GM12878 (cell line): ENCODE data around the gene DRD3. TPM values are rescaled to one million over a fixed set of nuclear protein-coding genes. Genes with fewer than 3 reads are reported as not detected.

Experiments
- ATAC-seq: fragments of 200-7000 bp; cut with Tn5 transposase; 3 replicates; pipeline ENCODE4 v1.9.1; 2020; ENCODE audit warnings: mild to moderate bottlenecking, moderate library complexity
- BruUV-seq: library from RNA; stranded (reverse); fragments of 400-500 nt; replicated peaks from 2 replicates; lab custom pipeline; 2021; lab: Mats Ljungman, UMichigan
- CTCF ChIA-PET: fragments of 300-600 bp; sonication (Branson Sonifier 250); formaldehyde crosslinking; extraction: SDS; loops from one replicate; lab custom pipeline; 2021; ENCODE audit warnings: inconsistent platforms; lab: Yijun Ruan, JAX
- POLR2A ChIA-PET: fragments of 350-600 bp; formaldehyde crosslinking; extraction: SDS; loops from one replicate; lab custom pipeline; 2021; ENCODE audit warnings: inconsistent platforms; lab: Charles Lee
- RAD21 ChIA-PET: fragments of 300-600 bp; sonication (Branson Sonifier 250); formaldehyde crosslinking; loops from one replicate; lab custom pipeline; 2023; ENCODE audit warnings: antibody characterized with exemption; ENCODE audit not compliant: unreplicated experiment; lab: Charles Lee
- SMC1A ChIA-PET: fragments of 300-600 bp; sonication (Branson Sonifier 250); formaldehyde crosslinking; loops from one replicate; lab custom pipeline; 2023; ENCODE audit not compliant: unreplicated experiment, uncharacterized antibody; lab: Charles Lee
- DNase-seq: peaks from one replicate; pipeline ENCODE4 v3.0.0-alpha.2; 2011; ENCODE audit warnings: low read depth, low spot score
- FAIRE-seq: peaks from 3 replicates; lab custom pipeline; 2011; peaks lifted over from hg19 to GRCh38; lab: Jason Lieb, UNC
- H2AFZ ChIP-seq: 2 replicates; pipeline ENCODE4 v1.6.0; 2011; ENCODE audit warnings: low read depth, low read length, control low read depth; ENCODE audit not compliant: control insufficient read depth
- H3K27ac ChIP-seq: 2 replicates; pipeline ENCODE4 v1.5.1; 2011; ENCODE audit warnings: control low read depth; ENCODE audit not compliant: control insufficient read depth, insufficient read depth
- H3K27me3 ChIP-seq, 2 experiments: replicated peaks in 1 of 2; 2 replicates each; pipeline versions ENCODE4 v1.6.0 to v1.6.1; 2011; ENCODE audit warnings: low read length in 1 of 2; ENCODE audit not compliant: control insufficient read depth in 2 of 2, insufficient read depth in 2 of 2
- H3K36me3 ChIP-seq, 2 experiments: 2 replicates each; pipeline ENCODE4 v1.5.1; 2011; ENCODE audit warnings: low read length in 1 of 2; ENCODE audit not compliant: control insufficient read depth in 2 of 2, insufficient read depth in 2 of 2
- H3K4me1 ChIP-seq: 2 replicates; pipeline ENCODE4 v1.6.1; 2011; ENCODE audit warnings: mild to moderate bottlenecking, low read length, moderate library complexity, mixed read lengths; ENCODE audit not compliant: control insufficient read depth, insufficient read depth
- H3K4me2 ChIP-seq: 2 replicates; pipeline ENCODE4 v1.6.0; 2011; ENCODE audit warnings: control low read depth; ENCODE audit not compliant: control insufficient read depth, insufficient read depth
- H3K4me3 ChIP-seq: fragments of 200-600 bp; sonication (generic); 2 replicates; pipeline ENCODE4 v1.5.1; 2016
- H3K79me2 ChIP-seq: 2 replicates; pipeline ENCODE4 v1.6.0; 2011; ENCODE audit warnings: low read length; ENCODE audit not compliant: control insufficient read depth, insufficient read depth
- H3K9ac ChIP-seq: 2 replicates; pipeline ENCODE4 v1.8.0; 2011; ENCODE audit warnings: low read length, control low read depth, mixed read lengths; ENCODE audit not compliant: control insufficient read depth, insufficient read depth
- H3K9me3 ChIP-seq: replicated peaks from 3 replicates; pipeline ENCODE4 v1.5.1; 2011; ENCODE audit warnings: mild to moderate bottlenecking, low read length; ENCODE audit not compliant: control insufficient read depth, insufficient read depth
- H4K20me1 ChIP-seq: 2 replicates; pipeline ENCODE4 v1.6.0; 2011; ENCODE audit not compliant: control insufficient read depth, insufficient read depth
- FOXK2 ChIP-seq: fragments of 450-650 bp; IDR thresholded peaks from 2 replicates; pipeline ENCODE4 v1.6.1; 2017; ENCODE audit warnings: mild to moderate bottlenecking, moderate library complexity
- HSF1 ChIP-seq: fragments of 150-350 bp; IDR thresholded peaks from 2 replicates; pipeline ENCODE4 v1.6.1; 2014; ENCODE audit warnings: mild to moderate bottlenecking, low read depth, low read length
- SPI1 ChIP-seq: IDR thresholded peaks from 2 replicates; pipeline ENCODE4 v1.6.1; 2011; ENCODE audit warnings: low read depth, mild to moderate bottlenecking, low read length, moderate library complexity, borderline replicate concordance; ENCODE audit not compliant: insufficient read depth
- TCF12 ChIP-seq: IDR thresholded peaks from 2 replicates; pipeline ENCODE4 v1.6.1; 2011; ENCODE audit warnings: low read depth, mild to moderate bottlenecking, low read length
- ZBED1 ChIP-seq: IDR thresholded peaks from 2 replicates; pipeline ENCODE4 v1.6.1; 2016; ENCODE audit warnings: borderline replicate concordance
- WGBS: methylation state at CpG from one replicate; pipeline ENCODE4 v1.1.6; 2016; ENCODE audit warnings: low lambda C conversion rate; ENCODE audit not compliant: insufficient replicate concordance, insufficient coverage; ENCODE audit errors: missing lambda C conversion rate; 5-methylcytosine and 5-hydroxymethylcytosine counted together
- in situ Hi-C: fragments of 300-500 bp; cut with MboI; formaldehyde crosslinking; loops from 9 replicates; pipeline ENCODE4 v1.14.3; 2018; ENCODE audit warnings: mixed read lengths
- intact Hi-C: fragments of 100-400 bp; cut with micrococcal nuclease; formaldehyde crosslinking; loops from one replicate; pipeline ENCODE4 v1.14.2; 2022; ENCODE audit not compliant: unreplicated experiment
- polyA plus RNA-seq, 11 experiments: library from polyadenylated mRNA; depleted of rRNA in 4 of 11; unstranded in 6 of 11; stranded (reverse) in 5 of 11; fragments of >200 nt; fragmentation: Nextera tagmentation in 4 of 11; fragmentation: Illumina TruSeq in 1 of 11; extraction: Ambion mirVana in 4 of 11; extraction: Trizol in 1 of 11; gene quantifications; 1 replicate in 1 of 11; 2 replicates in 10 of 11; pipeline versions ENCODE4 v1.2.1 to v1.2.3, GENCODE V29; 2011 to 2016; ENCODE audit warnings: inconsistent platforms in 2 of 11, missing spikeins in 2 of 11, low read depth in 1 of 11
- total RNA-seq, 4 experiments: library from RNA; depleted of rRNA in 3 of 4; stranded (reverse); fragments of >200 nt in 3 of 4; fragmentation: Illumina TruSeq in 1 of 4; extraction: Trizol in 1 of 4; gene quantifications; 2 replicates each; pipeline versions ENCODE4 v1.2.1 to v1.2.3, GENCODE V29; 2013 to 2021

The DRD3 gene
- total and polyA plus RNA-seq, 10 of the 15 experiments (the other 5 are each of a cell fraction or from before 2014, with no cell fraction given), result not detected

- Histone ChIP-seq H3K79me2 (no peaks in the 10 kb centered on the region), H3K9ac (no peak overlapping the region), H2AFZ (no peak overlapping the region), H3K27me3 (no peaks in the 10 kb centered on the region), H3K4me3 (no peak overlapping the region), H3K9me3 (no peaks in the 10 kb centered on the region), H3K27ac (no peak overlapping the region), H3K36me3 (peaks cover 0 to 1% of the 10 kb centered on the region in 2 experiments; a peak in 2 of 4 replicates), H3K4me2 (no peak overlapping the region), H4K20me1 (no peaks in the 10 kb centered on the region), H3K4me1 (no peaks in the 10 kb centered on the region)
- WGBS, result 50% methylated on average over 13 of the region's 13 CpGs
- no TSS peak for BruUV-seq
- TF ChIP-seq TCF12 (no peak), SPI1 (no peak), HSF1 (no peak), ZBED1 (no peak)
- DNase-seq (no peak), FAIRE-seq (no peak), ATAC-seq (no peak)
- intact Hi-C loops, result no loop called here
- RAD21 ChIA-PET, result interaction anchor here (0.7 kb wide), 1 partner anchor 18 kb away, joined by 3 read pairs; no protein-coding TSS in a partner anchor
- in situ Hi-C loops, result no loop called here
- POLR2A ChIA-PET, result no interaction called here
- CTCF ChIA-PET, result interaction anchor here (0.6 kb wide), 1 partner anchor 8 kb away, joined by 3 read pairs; no protein-coding TSS in a partner anchor
- SMC1A ChIA-PET, result interaction anchor here (1.5 kb wide), 1 partner anchor 9 kb away, joined by 6 read pairs; no protein-coding TSS in a partner anchor
Observed at GRCh38 chr3:114092151-114093015, 86.5 kb downstream of the DRD3 start.

- DNase-seq, result no peak
- SMC1A ChIA-PET, result interaction anchor here (0.6 kb wide), 1 partner anchor 222 kb away, joined by 3 read pairs; no protein-coding TSS in a partner anchor
- Histone ChIP-seq H3K9me3 (no peaks in the 10 kb centered on the region), H3K36me3 (peaks cover 3 to 11% of the 10 kb centered on the region in 2 experiments; a peak in 3 of 4 replicates), H3K27me3 (no peaks in the 10 kb centered on the region), H3K4me3 (no peak overlapping the region), H4K20me1 (no peaks in the 10 kb centered on the region), H2AFZ (no peak overlapping the region), H3K4me1 (no peaks in the 10 kb centered on the region), H3K27ac (no peak overlapping the region), H3K9ac (no peak overlapping the region), H3K79me2 (no peaks in the 10 kb centered on the region), H3K4me2 (no peak overlapping the region)
- no TSS peak for BruUV-seq
- FAIRE-seq, result no peak
- POLR2A ChIA-PET, result no interaction called here
- RAD21 ChIA-PET, result no interaction called here
- in situ Hi-C loops (no loop called here), intact Hi-C loops (no loop called here)
- CTCF ChIA-PET, result interaction anchor here (0.6 kb wide), 1 partner anchor 12 kb away, joined by 3 read pairs; no protein-coding TSS in a partner anchor
- no peak; the same call in 2 of the 3 replicates for ATAC-seq
- no peak for TF ChIP-seq FOXK2
Observed at GRCh38 chr3:114089675-114090074, 89.2 kb downstream of the DRD3 start.
